B cell (primary cell): ENCODE measurements around the gene CRB1. TPM values are rescaled to one million over a fixed set of nuclear protein-coding genes. Genes with fewer than 3 reads are reported as not detected.

Source experiments
- ATAC-seq: fragments of 200-7000 bp; cut with Tn5 transposase; one replicate; pipeline ENCODE4 v1.10.0; 2021; ENCODE audit warnings: low read depth, mild to moderate bottlenecking, moderate number of reproducible peaks, moderate library complexity
- CTCF ChIA-PET: fragments of 350-600 bp; sonication (Branson Sonifier 250); formaldehyde crosslinking; loops from one replicate; lab custom pipeline; 2021; ENCODE audit warnings: antibody characterized with exemption, inconsistent platforms; lab: Charles Lee
- POLR2A ChIA-PET: fragments of 350-600 bp; sonication (Branson Sonifier 250); formaldehyde crosslinking; loops from one replicate; lab custom pipeline; 2021; ENCODE audit warnings: antibody characterized with exemption; lab: Charles Lee
- DNase-seq: peaks from one replicate; pipeline ENCODE4 v3.0.0; 2013
- H2AFZ ChIP-seq: 2 replicates; pipeline ENCODE4 v1.6.1; 2012; ENCODE audit warnings: mild to moderate bottlenecking, low read depth, low read length; ENCODE audit not compliant: insufficient read depth, poor library complexity, severe bottlenecking
- H3K27ac ChIP-seq, 2 donors: 1 replicate in 1 of 2; 2 replicates in 1 of 2; pipeline ENCODE4 v1.5.1; 2012 to 2013; ENCODE audit warnings: low read length in 2 of 2, mild to moderate bottlenecking in 2 of 2, moderate library complexity in 1 of 2
- H3K27me3 ChIP-seq, 4 experiments: fragments of 200-600 bp in 1 of 4; sonication (generic) in 1 of 4; replicated peaks in 1 of 4; 1 replicate in 2 of 4; 2 replicates in 2 of 4; pipeline versions ENCODE4 v1.6.1 to v1.7.0; 2013 to 2016; ENCODE audit warnings: low read length in 3 of 4, mild to moderate bottlenecking in 2 of 4, mixed read lengths in 1 of 4, moderate library complexity in 1 of 4; ENCODE audit not compliant: insufficient read depth in 4 of 4, control insufficient read depth in 3 of 4; ENCODE audit errors: control extremely low read depth in 1 of 4
- H3K36me3 ChIP-seq, 2 experiments: replicated peaks in 1 of 2; 1 replicate in 1 of 2; 2 replicates in 1 of 2; pipeline versions ENCODE4 v1.6.1 to v1.7.1; 2013; ENCODE audit warnings: low read length in 1 of 2; ENCODE audit not compliant: insufficient read depth in 2 of 2, control insufficient read depth in 1 of 2; ENCODE audit errors: control extremely low read depth in 1 of 2, extremely low read depth in 1 of 2
- H3K4me1 ChIP-seq, 2 donors: fragments of 200-600 bp in 1 of 2; sonication (generic) in 1 of 2; 1 replicate in 1 of 2; 2 replicates in 1 of 2; pipeline versions ENCODE4 v1.5.1 to v1.6.1; 2013 to 2017; ENCODE audit warnings: low read length in 2 of 2; ENCODE audit not compliant: control insufficient read depth in 2 of 2, insufficient read depth in 2 of 2
- H3K4me2 ChIP-seq: replicated peaks from 2 replicates; pipeline ENCODE3; 2012; ENCODE audit warnings: mild to moderate bottlenecking, low read depth, low read length; ENCODE audit not compliant: poor library complexity, severe bottlenecking
- H3K4me3 ChIP-seq, 5 experiments: fragments of 200-600 bp in 1 of 5; sonication (generic) in 1 of 5; 1 replicate in 3 of 5; 2 replicates in 2 of 5; pipeline versions ENCODE4 v1.5.1 to v1.7.0; 2011 to 2016; ENCODE audit warnings: low read length in 4 of 5, mild to moderate bottlenecking in 4 of 5, low read depth in 2 of 5, control low read depth in 1 of 5, moderate library complexity in 1 of 5; ENCODE audit not compliant: insufficient read depth in 1 of 5; ENCODE audit errors: control extremely low read depth in 1 of 5, extremely low read depth in 1 of 5
- H3K79me2 ChIP-seq: fragments of 200-600 bp; sonication (generic); one replicate; pipeline ENCODE4 v1.6.0; 2016; ENCODE audit warnings: low read length; ENCODE audit not compliant: control insufficient read depth, insufficient read depth
- H3K9ac ChIP-seq: fragments of 200-600 bp; sonication (generic); 2 replicates; pipeline ENCODE4 v1.6.1; 2017; ENCODE audit warnings: mild to moderate bottlenecking, low read length, moderate library complexity
- H3K9me3 ChIP-seq, 3 donors: one replicate each; pipeline versions ENCODE4 v1.6.1 to v1.7.1; 2013; ENCODE audit warnings: low read length in 2 of 3; ENCODE audit not compliant: control insufficient read depth in 2 of 3, insufficient read depth in 1 of 3; ENCODE audit errors: control extremely low read depth in 1 of 3
- H4K20me1 ChIP-seq: 2 replicates; pipeline ENCODE4 v1.6.0; 2012; ENCODE audit warnings: mild to moderate bottlenecking, low read length; ENCODE audit not compliant: insufficient read depth, control insufficient read depth, poor library complexity, severe bottlenecking
- H3K27ac Mint-ChIP-seq: one replicate; pipeline ENCODE4 v1.8.0; 2021; ENCODE audit warnings: mixed read lengths
- H3K27me3 Mint-ChIP-seq: one replicate; pipeline ENCODE4 v1.8.0; 2021; ENCODE audit warnings: mixed read lengths
- H3K4me1 Mint-ChIP-seq: one replicate; pipeline ENCODE4 v1.8.0; 2021; ENCODE audit warnings: mixed read lengths
- H3K4me3 Mint-ChIP-seq: one replicate; pipeline ENCODE4 v1.8.0; 2021; ENCODE audit warnings: mixed read lengths
- H3K9me3 Mint-ChIP-seq: one replicate; pipeline ENCODE4 v1.8.0; 2022; ENCODE audit warnings: mixed read lengths; ENCODE audit not compliant: insufficient read depth
- EZH2 ChIP-seq: IDR thresholded peaks from 2 replicates; pipeline ENCODE4 v1.6.1; 2012; ENCODE audit warnings: borderline replicate concordance, low read depth, mild to moderate bottlenecking, moderate library complexity, low read length; ENCODE audit not compliant: insufficient read depth, poor library complexity, severe bottlenecking
- WGBS: methylation state at CpG from one replicate; pipeline ENCODE4 v1.1.5; 2013; ENCODE audit warnings: missing lambda C conversion rate; ENCODE audit not compliant: insufficient coverage; 5-methylcytosine and 5-hydroxymethylcytosine counted together
- intact Hi-C: fragments of 100-400 bp; cut with micrococcal nuclease; formaldehyde crosslinking; loops from one replicate; pipeline ENCODE4 v1.10.0; 2022
- polyA plus RNA-seq: library from polyadenylated mRNA; depleted of rRNA; stranded (reverse); fragments of >200 nt; gene quantifications from 2 replicates; pipeline ENCODE4 v1.2.3, GENCODE V29; 2012
- total RNA-seq, 2 donors: library from RNA; stranded (reverse); fragments of 120-200 nt in 1 of 2; gene quantifications; 1 replicate in 1 of 2; 2 replicates in 1 of 2; pipeline versions ENCODE4 v1.2.3 to v1.2.4, GENCODE V29; 2013 to 2022
- TF ChIP-seq, protein P1 (sequence below): fragments of 200-600 bp; IDR thresholded peaks from one replicate; pipeline ENCODE4 v1.8.0; 2022; ENCODE audit warnings: antibody characterized with exemption, mild to moderate bottlenecking

CRB1 gene
- total and polyA plus RNA-seq, 2 donors (not counting 1 experiment from before 2014, with no cell fraction given), result 0.15 TPM; not detected in 1

DNA sequence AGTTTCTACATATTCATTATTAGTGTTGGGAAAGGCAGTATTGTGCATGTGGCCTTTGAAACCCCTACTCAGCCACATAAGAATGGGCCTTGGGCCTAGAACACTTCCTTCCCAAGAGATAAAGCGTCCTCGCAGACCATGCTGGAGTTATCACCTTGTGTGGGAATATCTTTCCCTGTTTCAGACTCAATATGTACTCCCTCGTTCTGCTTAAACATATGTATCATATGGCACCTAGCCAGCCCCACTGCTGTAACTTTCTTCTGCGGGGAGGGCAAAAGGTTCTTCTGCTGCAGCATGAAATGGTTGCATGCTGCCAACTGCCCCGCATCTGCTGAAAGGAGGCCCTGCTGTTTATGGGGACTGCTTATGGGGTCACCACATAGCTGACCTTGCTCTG lies 92.0 kb downstream of the CRB1 start:
- Histone ChIP-seq H3K4me2 (no peak overlapping the region), H3K9ac (no peak overlapping the region), H4K20me1 (no peaks in the 10 kb centered on the region), H3K4me1 (no peaks in the 10 kb centered on the region), H3K79me2 (no peaks in the 10 kb centered on the region), H3K9me3 (peaks cover 0 to 3% (median 0%) of the 10 kb centered on the region in 3 donors), H2AFZ (no peak overlapping the region), H3K27me3 (no peaks in the 10 kb centered on the region), H3K27ac (no peak overlapping the region), H3K4me3 (no peak overlapping the region), H3K36me3 (no peaks in the 10 kb centered on the region)
- intact Hi-C loops, result no loop called here
- Mint-ChIP-seq H3K27ac (no peak overlapping the region), H3K4me1 (no peaks in the 10 kb centered on the region), H3K27me3 (no peaks in the 10 kb centered on the region), H3K4me3 (no peak overlapping the region), H3K9me3 (no peaks in the 10 kb centered on the region)
- ChIA-PET POLR2A (no interaction called here), CTCF (no interaction called here)
- no peak for DNase-seq
- 100% methylated on average over 2 of the region's 5 CpGs for WGBS
- TF ChIP-seq EZH2, result no peak
- TF ChIP-seq, protein P1, sequence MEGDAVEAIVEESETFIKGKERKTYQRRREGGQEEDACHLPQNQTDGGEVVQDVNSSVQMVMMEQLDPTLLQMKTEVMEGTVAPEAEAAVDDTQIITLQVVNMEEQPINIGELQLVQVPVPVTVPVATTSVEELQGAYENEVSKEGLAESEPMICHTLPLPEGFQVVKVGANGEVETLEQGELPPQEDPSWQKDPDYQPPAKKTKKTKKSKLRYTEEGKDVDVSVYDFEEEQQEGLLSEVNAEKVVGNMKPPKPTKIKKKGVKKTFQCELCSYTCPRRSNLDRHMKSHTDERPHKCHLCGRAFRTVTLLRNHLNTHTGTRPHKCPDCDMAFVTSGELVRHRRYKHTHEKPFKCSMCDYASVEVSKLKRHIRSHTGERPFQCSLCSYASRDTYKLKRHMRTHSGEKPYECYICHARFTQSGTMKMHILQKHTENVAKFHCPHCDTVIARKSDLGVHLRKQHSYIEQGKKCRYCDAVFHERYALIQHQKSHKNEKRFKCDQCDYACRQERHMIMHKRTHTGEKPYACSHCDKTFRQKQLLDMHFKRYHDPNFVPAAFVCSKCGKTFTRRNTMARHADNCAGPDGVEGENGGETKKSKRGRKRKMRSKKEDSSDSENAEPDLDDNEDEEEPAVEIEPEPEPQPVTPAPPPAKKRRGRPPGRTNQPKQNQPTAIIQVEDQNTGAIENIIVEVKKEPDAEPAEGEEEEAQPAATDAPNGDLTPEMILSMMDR, result no peak
- no peak for ATAC-seq

DNA sequence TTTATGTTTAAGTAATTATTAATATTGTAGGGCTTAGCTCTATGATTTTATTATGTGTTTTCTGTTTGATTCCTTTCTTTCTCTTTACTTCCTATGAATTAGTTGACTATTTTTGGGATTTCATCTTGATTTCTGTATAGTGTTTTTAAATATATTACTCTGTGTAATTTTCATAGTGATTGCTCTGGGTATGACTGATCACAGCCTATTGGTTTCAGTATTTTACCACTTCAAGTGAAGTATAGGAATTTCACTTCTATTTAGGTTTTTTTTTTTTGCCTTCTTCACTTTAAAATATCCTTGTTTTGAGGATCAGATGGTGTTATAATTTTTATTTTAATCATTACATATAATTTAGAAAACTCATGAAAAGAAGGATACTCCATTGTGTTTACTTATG lies 94.8 kb downstream of the CRB1 start:
- Histone ChIP-seq H3K79me2 (no peaks in the 10 kb centered on the region), H3K27ac (no peak overlapping the region), H3K4me2 (no peak overlapping the region), H3K9me3 (no peaks in the 10 kb centered on the region), H3K27me3 (no peaks in the 10 kb centered on the region), H3K4me1 (no peaks in the 10 kb centered on the region), H4K20me1 (no peaks in the 10 kb centered on the region), H3K36me3 (no peaks in the 10 kb centered on the region), H3K9ac (no peak overlapping the region), H3K4me3 (no peak overlapping the region), H2AFZ (no peak overlapping the region)
- DNase-seq (no peak), ATAC-seq (no peak)
- Mint-ChIP-seq H3K9me3 (no peaks in the 10 kb centered on the region), H3K4me1 (no peaks in the 10 kb centered on the region), H3K4me3 (no peak overlapping the region), H3K27me3 (no peaks in the 10 kb centered on the region), H3K27ac (no peak overlapping the region)
- ChIA-PET CTCF (no interaction called here), POLR2A (no interaction called here)
- intact Hi-C loops, result no loop called here
- TF ChIP-seq EZH2, result no peak
- TF ChIP-seq, protein P1, result no peak
